Neural cell (in vitro differentiated cells): ENCODE results near the gene H6PD. TPM values are rescaled to one million over a fixed set of nuclear protein-coding genes. Genes with fewer than 3 reads are reported as not detected.

Experiments used
- H2AFZ ChIP-seq: fragments of 200-600, 300-800 bp; sonication (generic), shearing (Covaris generic); 2 replicates; pipeline ENCODE4 v1.6.0; 2014; ENCODE audit warnings: low read depth, mild to moderate bottlenecking, antibody characterized with exemption, low read length, moderate library complexity
- H3F3A ChIP-seq: fragments of 200-600 bp; shearing (Covaris generic); 2 replicates; pipeline ENCODE4 v1.6.1; 2016; ENCODE audit warnings: mild to moderate bottlenecking, moderate library complexity, mixed read lengths, antibody characterized with exemption, low read length; ENCODE audit not compliant: insufficient read depth, poor library complexity, severe bottlenecking
- H3K27ac ChIP-seq: fragments of 200-600, 300-800 bp; sonication (generic), shearing (Covaris generic); 2 replicates; pipeline ENCODE4 v1.5.1; 2014; ENCODE audit warnings: mild to moderate bottlenecking, low read length, moderate library complexity
- H3K27me3 ChIP-seq: fragments of 300-800, 200-600 bp; sonication (generic), shearing (Covaris generic); 2 replicates; pipeline ENCODE4 v1.6.0; 2014; ENCODE audit warnings: mild to moderate bottlenecking, low read depth, low read length, moderate library complexity; ENCODE audit not compliant: insufficient read depth
- H3K36me3 ChIP-seq: fragments of 300-800, 200-600 bp; sonication (generic), shearing (Covaris generic); 2 replicates; pipeline ENCODE4 v1.5.1; 2014; ENCODE audit warnings: mild to moderate bottlenecking, antibody characterized with exemption, low read length, moderate library complexity; ENCODE audit not compliant: insufficient read depth
- H3K4me2 ChIP-seq: fragments of 300-800, 200-600 bp; sonication (generic), shearing (Covaris generic); 2 replicates; pipeline ENCODE4 v1.6.0; 2014; ENCODE audit warnings: mild to moderate bottlenecking, low read length
- H3K4me3 ChIP-seq: fragments of 300-800, 200-600 bp; sonication (generic), shearing (Covaris generic); 2 replicates; pipeline ENCODE4 v1.5.1; 2014; ENCODE audit warnings: mild to moderate bottlenecking, low read length, moderate library complexity
- H3K79me2 ChIP-seq: fragments of 200-600 bp; shearing (Covaris generic); replicated peaks from 2 replicates; pipeline ENCODE4 v1.6.0; 2014; ENCODE audit warnings: mild to moderate bottlenecking, low read length, moderate library complexity; ENCODE audit not compliant: insufficient read depth
- H3K9ac ChIP-seq: fragments of 300-800, 200-600 bp; sonication (generic), shearing (Covaris generic); 2 replicates; pipeline ENCODE4 v1.6.1; 2016; ENCODE audit warnings: mild to moderate bottlenecking, low read length, mixed read lengths
- H3K9me2 ChIP-seq: fragments of 200-600 bp; shearing (Covaris generic); 2 replicates; pipeline ENCODE4 v1.6.1; 2016; ENCODE audit warnings: mild to moderate bottlenecking, low read length, mixed read lengths; ENCODE audit not compliant: insufficient read depth
- H3K9me3 ChIP-seq: fragments of 200-600, 300-800 bp; sonication (generic), shearing (Covaris generic); 2 replicates; pipeline ENCODE4 v1.6.1; 2016; ENCODE audit warnings: mild to moderate bottlenecking, mixed run types, low read length, moderate library complexity, mixed read lengths
- H4K20me1 ChIP-seq: fragments of 200-600 bp; shearing (Covaris generic); 2 replicates; pipeline ENCODE4 v1.6.1; 2016; ENCODE audit warnings: mild to moderate bottlenecking, mixed run types; ENCODE audit not compliant: insufficient read depth
- CTCF ChIP-seq: fragments of 450-650 bp; IDR thresholded peaks from 2 replicates; pipeline ENCODE4 v1.5.1; 2014; ENCODE audit warnings: antibody characterized with exemption, mild to moderate bottlenecking, moderate library complexity; ENCODE audit not compliant: poor library complexity, severe bottlenecking
- EP300 ChIP-seq: fragments of 450-650 bp; conservative IDR thresholded peaks from 2 replicates; pipeline ENCODE4 v1.6.1; 2014; ENCODE audit warnings: antibody characterized with exemption, mild to moderate bottlenecking, moderate library complexity; ENCODE audit not compliant: poor library complexity, severe bottlenecking
- EZH2 ChIP-seq: fragments of 200-600, 300-800 bp; shearing (Covaris generic), sonication (generic); IDR thresholded peaks from 2 replicates; pipeline ENCODE4 v1.6.1; 2014; ENCODE audit warnings: antibody characterized with exemption, low read length, borderline replicate concordance, mild to moderate bottlenecking; ENCODE audit not compliant: insufficient read depth, poor library complexity, severe bottlenecking
- MXI1 ChIP-seq: fragments of 450-650 bp; conservative IDR thresholded peaks from 2 replicates; pipeline ENCODE4 v1.6.1; 2014; ENCODE audit warnings: antibody characterized with exemption, mild to moderate bottlenecking; ENCODE audit not compliant: poor library complexity, severe bottlenecking
- POLR2AphosphoS5 ChIP-seq: IDR thresholded peaks from 2 replicates; pipeline ENCODE4 v1.6.1; 2012
- RAD21 ChIP-seq: fragments of 450-650 bp; conservative IDR thresholded peaks from 2 replicates; pipeline ENCODE4 v1.6.1; 2014; ENCODE audit warnings: antibody characterized with exemption, mild to moderate bottlenecking, moderate library complexity
- SMC3 ChIP-seq: fragments of 450-650 bp; conservative IDR thresholded peaks from 2 replicates; pipeline ENCODE4 v1.6.1; 2014; ENCODE audit warnings: antibody characterized with exemption, mild to moderate bottlenecking, moderate library complexity; ENCODE audit not compliant: poor library complexity
- TAF1 ChIP-seq: IDR thresholded peaks from 2 replicates; pipeline ENCODE4 v1.6.1; 2012; ENCODE audit warnings: low read depth
- polyA plus RNA-seq: library from polyadenylated mRNA; depleted of rRNA; stranded (reverse); fragments of >200 nt; gene quantifications from 2 replicates; pipeline ENCODE4 v1.2.3, GENCODE V29; 2014
- TF ChIP-seq, protein P1 (sequence below): IDR thresholded peaks from 2 replicates; pipeline ENCODE4 v1.6.1; 2012; ENCODE audit warnings: borderline replicate concordance

Gene H6PD
- polyA plus RNA-seq, 1 donor from 2014 or later: 4.6 TPM

DNA sequence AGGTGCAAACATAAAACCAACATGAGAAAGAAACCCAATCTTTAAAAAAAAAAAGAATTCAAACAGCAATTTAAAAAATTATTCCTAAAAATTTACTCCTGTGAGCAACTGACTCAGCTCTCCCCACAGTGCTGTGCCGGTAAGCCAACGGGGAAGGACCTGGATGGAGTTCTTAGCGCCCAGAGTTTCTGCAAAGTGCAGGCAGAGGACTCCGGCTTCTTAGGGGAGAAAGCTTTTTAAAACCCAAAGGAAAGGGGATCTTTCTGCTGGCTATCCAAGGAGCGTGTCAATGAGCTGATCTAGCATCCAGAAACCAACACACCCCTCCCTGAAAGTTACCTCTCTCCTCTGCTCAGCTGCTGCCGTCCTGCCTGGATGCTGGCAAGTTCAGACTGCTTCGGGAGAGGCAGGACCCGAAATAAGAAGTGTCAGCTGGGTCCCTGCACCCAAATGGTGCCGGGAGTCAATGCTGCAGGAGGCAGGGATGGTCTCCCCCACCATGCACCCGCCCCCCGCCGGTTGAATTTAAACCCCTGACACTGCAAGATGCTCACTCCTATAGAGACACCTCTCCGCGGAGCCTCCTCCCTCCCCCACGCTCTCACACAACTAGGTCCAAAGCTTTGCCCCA is 32.2 kb upstream of the H6PD start:
- Histone ChIP-seq H3K4me3 (peak overlapping the region; percentile 62), H3K27me3 (peaks cover 63% of the 10 kb centered on the region), H3K4me2 (peak overlapping the region; percentile 86), H3K9me3 (no peaks in the 10 kb centered on the region), H3F3A (no peaks in the 10 kb centered on the region), H3K36me3 (no peaks in the 10 kb centered on the region), H4K20me1 (no peaks in the 10 kb centered on the region), H3K9ac (no peak overlapping the region), H3K79me2 (no peaks in the 10 kb centered on the region), H2AFZ (no peak overlapping the region), H3K9me2 (no peaks in the 10 kb centered on the region), H3K27ac (no peak overlapping the region)
- TF ChIP-seq CTCF (no peak), TAF1 (no peak), SMC3 (no peak), RAD21 (no peak), EP300 (no peak), EZH2 (no peak), MXI1 (no peak), POLR2AphosphoS5 (no peak)
- TF ChIP-seq, protein P1, sequence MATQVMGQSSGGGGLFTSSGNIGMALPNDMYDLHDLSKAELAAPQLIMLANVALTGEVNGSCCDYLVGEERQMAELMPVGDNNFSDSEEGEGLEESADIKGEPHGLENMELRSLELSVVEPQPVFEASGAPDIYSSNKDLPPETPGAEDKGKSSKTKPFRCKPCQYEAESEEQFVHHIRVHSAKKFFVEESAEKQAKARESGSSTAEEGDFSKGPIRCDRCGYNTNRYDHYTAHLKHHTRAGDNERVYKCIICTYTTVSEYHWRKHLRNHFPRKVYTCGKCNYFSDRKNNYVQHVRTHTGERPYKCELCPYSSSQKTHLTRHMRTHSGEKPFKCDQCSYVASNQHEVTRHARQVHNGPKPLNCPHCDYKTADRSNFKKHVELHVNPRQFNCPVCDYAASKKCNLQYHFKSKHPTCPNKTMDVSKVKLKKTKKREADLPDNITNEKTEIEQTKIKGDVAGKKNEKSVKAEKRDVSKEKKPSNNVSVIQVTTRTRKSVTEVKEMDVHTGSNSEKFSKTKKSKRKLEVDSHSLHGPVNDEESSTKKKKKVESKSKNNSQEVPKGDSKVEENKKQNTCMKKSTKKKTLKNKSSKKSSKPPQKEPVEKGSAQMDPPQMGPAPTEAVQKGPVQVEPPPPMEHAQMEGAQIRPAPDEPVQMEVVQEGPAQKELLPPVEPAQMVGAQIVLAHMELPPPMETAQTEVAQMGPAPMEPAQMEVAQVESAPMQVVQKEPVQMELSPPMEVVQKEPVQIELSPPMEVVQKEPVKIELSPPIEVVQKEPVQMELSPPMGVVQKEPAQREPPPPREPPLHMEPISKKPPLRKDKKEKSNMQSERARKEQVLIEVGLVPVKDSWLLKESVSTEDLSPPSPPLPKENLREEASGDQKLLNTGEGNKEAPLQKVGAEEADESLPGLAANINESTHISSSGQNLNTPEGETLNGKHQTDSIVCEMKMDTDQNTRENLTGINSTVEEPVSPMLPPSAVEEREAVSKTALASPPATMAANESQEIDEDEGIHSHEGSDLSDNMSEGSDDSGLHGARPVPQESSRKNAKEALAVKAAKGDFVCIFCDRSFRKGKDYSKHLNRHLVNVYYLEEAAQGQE: no peak

GRCh38 chr1:9203511-9203982 is 31.0 kb upstream of the H6PD start:
- no peaks in the 10 kb centered on the region for H4K20me1 ChIP-seq
- H3F3A ChIP-seq: no peaks in the 10 kb centered on the region
- H3K9me2 ChIP-seq: no peaks in the 10 kb centered on the region
- no peak overlapping the region for H3K4me3 ChIP-seq
- no peaks in the 10 kb centered on the region for H3K79me2 ChIP-seq
- no peaks in the 10 kb centered on the region for H3K9me3 ChIP-seq
- no peak overlapping the region for H3K27ac ChIP-seq
- no peaks in the 10 kb centered on the region for H3K36me3 ChIP-seq
- H3K27me3 ChIP-seq: peaks cover 51% of the 10 kb centered on the region
- H3K9ac ChIP-seq: no peak overlapping the region
- no peak overlapping the region for H3K4me2 ChIP-seq
- no peak for TF ChIP-seq EZH2
- TF ChIP-seq TAF1: no peak
- no peak for TF ChIP-seq EP300
- TF ChIP-seq SMC3: no peak
- no peak for TF ChIP-seq RAD21
- no peak for TF ChIP-seq CTCF
- no peak for TF ChIP-seq POLR2AphosphoS5
- TF ChIP-seq, protein P1: no peak
- TF ChIP-seq MXI1: no peak
- no peak overlapping the region for H2AFZ ChIP-seq
